ENCODE measurements around the gene DCAF15. TPM values are rescaled to one million over a fixed set of nuclear protein-coding genes. Genes with fewer than 3 reads are reported as not detected.
A peak's percentile ranks its signal among the peaks of the same experiment; 100 is the strongest.

Gene DCAF15
- total RNA-seq, 1 donor from 2014 or later: 24.7 TPM

- no peak for ATAC-seq
- intact Hi-C loops (cut with DNase I): no loop called here
- DNase-seq (ENCODE audit: low spot score): no peak
Observed at GRCh38 chr19:13926715-13927114, 25.6 kb upstream of the DCAF15 start.

GRCh38 chr19:13929340-13929739, 23.0 kb upstream of the DCAF15 start:
- DNase-seq (ENCODE audit: low spot score) (no peak), ATAC-seq (no peak)
- intact Hi-C loops (cut with DNase I): no loop called here

GRCh38 chr19:13929956-13930355, 22.4 kb upstream of the DCAF15 start:
- DNase-seq (ENCODE audit: low spot score) (no peak), ATAC-seq (no peak)
- intact Hi-C loops (cut with DNase I): no loop called here

- intact Hi-C loops (cut with DNase I): no loop called here
- ATAC-seq (peak; percentile 51), DNase-seq (ENCODE audit: low spot score) (no peak)
Observed at GRCh38 chr19:13930402-13930801, 21.9 kb upstream of the DCAF15 start.

GRCh38 chr19:13931391-13932148, 20.7 kb upstream of the DCAF15 start:
- intact Hi-C loops (cut with DNase I): no loop called here
- ATAC-seq (peak; percentile 27), DNase-seq (ENCODE audit: low spot score) (no peak)

GRCh38 chr19:13932149-13932637, 20.1 kb upstream of the DCAF15 start:
- intact Hi-C loops (cut with DNase I): no loop called here
- DNase-seq (ENCODE audit: low spot score) (no peak), ATAC-seq (no peak)

GRCh38 chr19:13932911-13933393, 19.4 kb upstream of the DCAF15 start:
- no peak for ATAC-seq
- no peak for DNase-seq (ENCODE audit: low spot score)
- intact Hi-C loops (cut with DNase I): no loop called here

GRCh38 chr19:13934785-13935109, 17.6 kb upstream of the DCAF15 start:
- ATAC-seq (no peak), DNase-seq (ENCODE audit: low spot score) (no peak)
- intact Hi-C loops (cut with DNase I): no loop called here

GRCh38 chr19:13935765-13936510, 16.4 kb upstream of the DCAF15 start:
- no peak for ATAC-seq
- intact Hi-C loops (cut with DNase I): no loop called here
- no peak for DNase-seq (ENCODE audit: low spot score)

GRCh38 chr19:13937479-13938300, 14.6 kb upstream of the DCAF15 start:
- peak; percentile 4 for ATAC-seq

GRCh38 chr19:13938301-13939064, 13.8 kb upstream of the DCAF15 start, which contains the start of gene PODNL1:
Gene PODNL1, minus strand, starts transcription at chr19:13938417. Its CDS starts 236 bp downstream, at chr19:13938181.
- intact Hi-C loops (cut with DNase I): no loop called here
- ATAC-seq (peak; percentile 94), DNase-seq (ENCODE audit: low spot score) (no peak)

More at GRCh38 chr19:13937479-13938300, 14.6 kb upstream of the DCAF15 start:
- intact Hi-C loops (cut with DNase I): no loop called here
- DNase-seq (ENCODE audit: low spot score): no peak

- ATAC-seq (no peak), DNase-seq (ENCODE audit: low spot score) (no peak)
- intact Hi-C loops (cut with DNase I): no loop called here
Observed at GRCh38 chr19:13942023-13942684, 10.2 kb upstream of the DCAF15 start.

GRCh38 chr19:13946414-13946813, 5.9 kb upstream of the DCAF15 start:
- DNase-seq (ENCODE audit: low spot score) (no peak), ATAC-seq (no peak)
- intact Hi-C loops (cut with DNase I): no loop called here

- intact Hi-C loops (cut with DNase I): no loop called here
- ATAC-seq: no peak
- no peak for DNase-seq (ENCODE audit: low spot score)
Observed at GRCh38 chr19:13951043-13951442, 1.3 kb upstream of the DCAF15 start.

GRCh38 chr19:13951799-13952153, 533 bp upstream of the DCAF15 start:
- intact Hi-C loops (cut with DNase I): no loop called here
- ATAC-seq: no peak

GRCh38 chr19:13952931-13953531, 722 bp downstream of the DCAF15 start:
- intact Hi-C loops (cut with DNase I): no loop called here
- no peak for DNase-seq (ENCODE audit: low spot score)
- peak; percentile 48 for ATAC-seq

More at GRCh38 chr19:13951799-13952153, 533 bp upstream of the DCAF15 start:
- no peak for DNase-seq (ENCODE audit: low spot score)

GRCh38 chr19:13954185-13954584, 1.9 kb downstream of the DCAF15 start:
- ATAC-seq (no peak), DNase-seq (ENCODE audit: low spot score) (no peak)
- intact Hi-C loops (cut with DNase I): no loop called here
